KMS-11 (cell line): Measurements from ENCODE around the gene TGFB2.

Source experiments
- H2AFZ ChIP-seq: fragments of 200-600 bp; sonication (generic); 2 replicates; pipeline ENCODE4 v1.6.1; 2016; ENCODE audit warnings: antibody characterized with exemption, mixed run types, low read depth
- H3K27ac ChIP-seq: fragments of 200-600 bp; sonication (generic); 2 replicates; pipeline ENCODE4 v1.6.1; 2016; ENCODE audit warnings: mild to moderate bottlenecking, mixed run types
- H3K27me3 ChIP-seq: fragments of 200-600 bp; sonication (generic); 2 replicates; pipeline ENCODE4 v1.6.1; 2017; ENCODE audit warnings: mild to moderate bottlenecking, low read depth, mixed run types, moderate library complexity; ENCODE audit not compliant: insufficient read depth
- H3K36me3 ChIP-seq: fragments of 200-600 bp; sonication (generic); 2 replicates; pipeline ENCODE4 v1.6.1; 2017; ENCODE audit warnings: mild to moderate bottlenecking, mixed run types; ENCODE audit not compliant: insufficient read depth
- H3K4me1 ChIP-seq: fragments of 200-600 bp; sonication (generic); 2 replicates; pipeline ENCODE4 v1.6.1; 2016; ENCODE audit warnings: mild to moderate bottlenecking, low read depth, mixed run types; ENCODE audit not compliant: poor library complexity, severe bottlenecking
- H3K4me2 ChIP-seq: fragments of 200-600 bp; sonication (generic); 2 replicates; pipeline ENCODE4 v1.7.0; 2016; ENCODE audit warnings: mild to moderate bottlenecking, mixed run types
- H3K4me3 ChIP-seq: fragments of 200-600 bp; sonication (generic); IDR thresholded peaks from 2 replicates; pipeline ENCODE4 v1.6.1; 2017; ENCODE audit warnings: low read depth, low read length, mixed read lengths; ENCODE audit not compliant: insufficient read depth
- H3K79me2 ChIP-seq: fragments of 200-600 bp; sonication (generic); 2 replicates; pipeline ENCODE4 v1.6.1; 2016; ENCODE audit warnings: low read depth, mixed run types; ENCODE audit not compliant: insufficient read depth
- H3K9ac ChIP-seq: fragments of 200-600 bp; sonication (generic); 2 replicates; pipeline ENCODE4 v1.6.1; 2016; ENCODE audit warnings: mild to moderate bottlenecking, mixed run types
- H4K20me1 ChIP-seq: fragments of 200-600 bp; sonication (generic); 2 replicates; pipeline ENCODE4 v1.6.1; 2016; ENCODE audit warnings: mild to moderate bottlenecking, mixed run types; ENCODE audit not compliant: insufficient read depth
- TF ChIP-seq, protein P1 (sequence below): fragments of 200-600 bp; sonication (generic); conservative IDR thresholded peaks from 2 replicates; pipeline ENCODE4 v1.6.1; 2017; ENCODE audit warnings: low read depth, mild to moderate bottlenecking, antibody characterized with exemption, low read length, moderate library complexity, mixed read lengths

The TGFB2 gene

DNA sequence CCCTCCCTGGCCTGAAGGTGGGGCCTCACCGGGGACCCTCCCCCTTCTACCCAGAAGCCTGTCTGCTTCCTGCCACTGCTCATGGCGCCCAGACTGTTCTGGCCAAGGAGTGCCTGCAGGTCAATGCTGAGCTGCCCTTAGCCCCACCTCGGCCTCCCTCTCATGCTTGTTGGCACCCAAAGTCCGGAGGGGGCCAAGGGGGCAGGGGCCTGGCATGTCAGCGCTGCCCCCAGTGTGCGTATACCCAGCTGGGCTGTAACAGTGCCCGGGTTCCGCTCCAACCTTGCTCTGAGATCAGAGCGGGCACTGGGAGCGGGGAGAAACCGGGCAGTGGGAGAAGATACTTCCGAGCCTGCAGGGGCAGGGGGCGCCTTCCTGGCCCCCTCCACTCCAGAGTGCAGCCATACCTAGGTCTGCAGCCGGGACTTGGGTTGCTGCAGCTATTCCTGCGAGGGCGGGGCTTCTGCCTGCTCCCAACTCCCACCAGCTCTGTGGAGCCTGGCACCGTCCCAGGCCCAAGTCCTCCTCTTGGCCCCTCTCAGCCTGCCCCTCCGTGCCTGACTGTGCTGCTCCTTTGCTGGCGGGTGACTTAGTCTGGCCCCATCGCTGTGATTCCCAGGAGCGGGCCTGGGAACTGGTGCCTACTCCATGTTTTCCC, 21.4 kb upstream of the TGFB2 start:
- no peak overlapping the region for H2AFZ ChIP-seq
- TF ChIP-seq, protein P1, sequence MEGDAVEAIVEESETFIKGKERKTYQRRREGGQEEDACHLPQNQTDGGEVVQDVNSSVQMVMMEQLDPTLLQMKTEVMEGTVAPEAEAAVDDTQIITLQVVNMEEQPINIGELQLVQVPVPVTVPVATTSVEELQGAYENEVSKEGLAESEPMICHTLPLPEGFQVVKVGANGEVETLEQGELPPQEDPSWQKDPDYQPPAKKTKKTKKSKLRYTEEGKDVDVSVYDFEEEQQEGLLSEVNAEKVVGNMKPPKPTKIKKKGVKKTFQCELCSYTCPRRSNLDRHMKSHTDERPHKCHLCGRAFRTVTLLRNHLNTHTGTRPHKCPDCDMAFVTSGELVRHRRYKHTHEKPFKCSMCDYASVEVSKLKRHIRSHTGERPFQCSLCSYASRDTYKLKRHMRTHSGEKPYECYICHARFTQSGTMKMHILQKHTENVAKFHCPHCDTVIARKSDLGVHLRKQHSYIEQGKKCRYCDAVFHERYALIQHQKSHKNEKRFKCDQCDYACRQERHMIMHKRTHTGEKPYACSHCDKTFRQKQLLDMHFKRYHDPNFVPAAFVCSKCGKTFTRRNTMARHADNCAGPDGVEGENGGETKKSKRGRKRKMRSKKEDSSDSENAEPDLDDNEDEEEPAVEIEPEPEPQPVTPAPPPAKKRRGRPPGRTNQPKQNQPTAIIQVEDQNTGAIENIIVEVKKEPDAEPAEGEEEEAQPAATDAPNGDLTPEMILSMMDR, result no peak
- H3K4me1 ChIP-seq, result peaks cover 9% of the 10 kb centered on the region
- H3K9ac ChIP-seq, result no peak overlapping the region
- no peak overlapping the region for H3K4me3 ChIP-seq
- H3K36me3 ChIP-seq, result peaks cover 10% of the 10 kb centered on the region; the same call in 1 of the 2 replicates
- no peak overlapping the region for H3K27ac ChIP-seq
- no peaks in the 10 kb centered on the region for H3K27me3 ChIP-seq
- no peaks in the 10 kb centered on the region for H3K79me2 ChIP-seq
- H4K20me1 ChIP-seq, result no peaks in the 10 kb centered on the region
- no peak overlapping the region for H3K4me2 ChIP-seq

DNA sequence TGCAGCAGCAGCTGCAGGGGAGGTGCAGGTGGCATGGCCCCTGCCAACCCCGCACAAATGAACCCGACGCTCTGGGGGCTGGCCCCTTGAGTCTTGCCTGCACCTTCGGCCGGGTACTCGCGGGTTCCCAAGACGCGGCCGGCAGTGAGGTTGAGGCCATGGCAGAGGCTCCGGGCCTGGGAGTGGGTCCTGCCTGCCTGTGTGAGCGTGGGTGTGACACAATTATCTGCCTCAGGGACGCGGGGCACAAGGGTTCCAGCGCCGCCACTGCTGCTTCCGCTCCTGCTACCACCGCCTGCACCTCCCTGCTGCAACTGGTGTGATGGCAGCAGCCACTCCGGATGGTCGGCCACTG, 20.9 kb upstream of the TGFB2 start:
- Histone ChIP-seq H3K4me1 (peaks cover 9% of the 10 kb centered on the region), H3K4me2 (no peak overlapping the region), H3K4me3 (no peak overlapping the region), H2AFZ (no peak overlapping the region), H3K9ac (no peak overlapping the region), H3K36me3 (peaks cover 10% of the 10 kb centered on the region; the same call in 1 of the 2 replicates), H3K79me2 (no peaks in the 10 kb centered on the region), H4K20me1 (no peaks in the 10 kb centered on the region), H3K27me3 (no peaks in the 10 kb centered on the region), H3K27ac (no peak overlapping the region)
- TF ChIP-seq, protein P1, result no peak

DNA sequence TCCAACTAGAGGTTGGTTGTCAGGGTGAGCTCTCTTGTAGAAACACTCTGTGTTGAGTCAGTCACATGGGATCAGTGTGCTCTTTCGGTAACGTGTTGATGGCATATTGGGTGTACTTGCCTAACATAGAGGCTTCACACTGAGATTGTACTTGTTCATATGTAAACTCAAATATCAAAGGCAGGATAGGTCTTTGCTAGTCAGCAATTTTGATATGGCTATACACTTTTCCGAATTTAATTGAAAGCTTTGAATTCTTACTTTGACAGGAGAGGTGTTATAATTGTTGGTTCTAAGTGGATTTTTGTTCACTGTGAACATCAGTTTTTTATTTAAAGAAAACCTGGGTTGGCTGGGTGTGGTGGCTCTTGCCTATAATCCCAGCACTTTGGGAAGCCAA, 16.4 kb upstream of the TGFB2 start:
- Histone ChIP-seq H3K36me3 (0 out of 2 replicates have a peak, but pooled peaks cover 5% of the 10 kb centered on the region), H3K27ac (no peak overlapping the region), H3K4me2 (no peak overlapping the region), H3K79me2 (no peaks in the 10 kb centered on the region), H3K27me3 (no peaks in the 10 kb centered on the region), H3K4me1 (peaks cover 13% of the 10 kb centered on the region), H3K9ac (no peak overlapping the region), H2AFZ (no peak overlapping the region), H3K4me3 (no peak overlapping the region), H4K20me1 (no peaks in the 10 kb centered on the region; the same call in 1 of the 2 replicates)
- TF ChIP-seq, protein P1, result no peak

DNA sequence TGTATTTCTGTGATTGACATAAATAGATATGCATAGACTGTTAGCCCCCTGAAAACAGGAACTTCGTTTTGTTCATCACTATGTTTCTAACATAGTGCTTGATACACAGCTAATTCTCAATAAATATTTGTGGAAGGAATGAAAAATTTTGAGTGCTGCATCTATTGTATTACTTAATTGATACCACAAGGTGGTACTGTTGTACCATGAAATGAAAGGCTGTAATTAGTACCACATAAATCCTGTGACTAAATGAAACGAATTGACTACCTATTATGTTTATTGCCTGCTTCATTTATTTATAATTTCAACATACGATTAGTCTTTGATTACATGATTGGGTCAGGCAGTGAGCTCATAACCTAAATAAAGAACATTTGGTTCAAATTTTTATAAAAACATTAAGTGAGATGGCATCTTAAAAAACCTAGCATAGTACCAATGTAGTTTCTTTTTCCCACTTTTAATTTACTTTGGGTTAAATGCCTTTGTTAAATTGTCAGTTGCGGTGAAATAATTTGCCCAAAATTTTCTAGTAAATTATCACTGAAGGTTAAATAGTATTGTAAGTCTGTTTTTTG, 15.0 kb upstream of the TGFB2 start:
- H2AFZ ChIP-seq, result no peak overlapping the region
- no peaks in the 10 kb centered on the region for H3K27me3 ChIP-seq
- no peak overlapping the region for H3K27ac ChIP-seq
- H3K4me2 ChIP-seq, result peak overlapping the region; percentile 14; the same call in 1 of the 2 replicates
- H3K79me2 ChIP-seq, result no peaks in the 10 kb centered on the region
- H3K4me1 ChIP-seq, result peaks cover 13% of the 10 kb centered on the region
- no peaks in the 10 kb centered on the region for H3K36me3 ChIP-seq
- H3K4me3 ChIP-seq, result no peak overlapping the region
- TF ChIP-seq, protein P1, result peak; percentile 94
- no peak overlapping the region for H3K9ac ChIP-seq
- no peaks in the 10 kb centered on the region; the same call in 1 of the 2 replicates for H4K20me1 ChIP-seq
